Liver (tissue), 9 donors: ENCODE measurements around the gene SLC35F4. TPM values are rescaled to one million over a fixed set of nuclear protein-coding genes. Genes with fewer than 3 reads are reported as not detected.

Source experiments
- DNase-seq: peaks from one replicate; pipeline ENCODE4 v3.0.0-alpha.2; 2017; ENCODE audit warnings: low spot score
- H3K27ac ChIP-seq, 2 donors: one replicate each; pipeline ENCODE4 v1.7.0; 2013; ENCODE audit warnings: inconsistent platforms in 2 of 2, low read length in 2 of 2, control low read depth in 1 of 2, low read depth in 1 of 2, mild to moderate bottlenecking in 1 of 2
- H3K27me3 ChIP-seq, 4 donors: one replicate each; pipeline versions ENCODE4 v1.6.1 to v1.7.0; 2013; ENCODE audit warnings: low read length in 3 of 4, inconsistent platforms in 1 of 4, mild to moderate bottlenecking in 1 of 4, moderate library complexity in 1 of 4; ENCODE audit not compliant: control insufficient read depth in 4 of 4, insufficient read depth in 4 of 4
- H3K36me3 ChIP-seq, 4 donors: one replicate each; pipeline versions ENCODE4 v1.6.1 to v1.7.0; 2013; ENCODE audit warnings: low read length in 3 of 4, mild to moderate bottlenecking in 3 of 4, low read depth in 1 of 4, moderate library complexity in 1 of 4; ENCODE audit not compliant: control insufficient read depth in 4 of 4, insufficient read depth in 3 of 4
- H3K4me1 ChIP-seq, 4 donors: one replicate each; pipeline versions ENCODE4 v1.6.1 to v1.7.0; 2013; ENCODE audit warnings: low read length in 3 of 4, mild to moderate bottlenecking in 3 of 4, moderate library complexity in 1 of 4; ENCODE audit not compliant: control insufficient read depth in 4 of 4, insufficient read depth in 4 of 4
- H3K4me3 ChIP-seq, 3 donors: one replicate each; pipeline versions ENCODE4 v1.6.1 to v1.7.0; 2013; ENCODE audit warnings: low read length in 3 of 3, control low read depth in 1 of 3, low read depth in 1 of 3, mild to moderate bottlenecking in 1 of 3
- H3K9ac ChIP-seq, 2 donors: one replicate each; pipeline ENCODE4 v1.7.0; 2013; ENCODE audit warnings: low read length in 2 of 2, mild to moderate bottlenecking in 2 of 2, moderate library complexity in 2 of 2, control low read depth in 1 of 2, low read depth in 1 of 2
- H3K9me3 ChIP-seq, 4 donors: one replicate each; pipeline versions ENCODE4 v1.6.1 to v1.7.0; 2013; ENCODE audit warnings: low read length in 3 of 4; ENCODE audit not compliant: control insufficient read depth in 4 of 4
- EGR1 ChIP-seq, 2 donors: IDR thresholded peaks; 2 replicates each; pipeline ENCODE4 v1.6.1; 2016 to 2018; ENCODE audit warnings: antibody characterized with exemption in 2 of 2, low read depth in 2 of 2
- FOXA1 ChIP-seq: IDR thresholded peaks from 2 replicates; pipeline ENCODE4 v1.6.1; 2016; ENCODE audit warnings: antibody characterized with exemption
- FOXA2 ChIP-seq: IDR thresholded peaks from 2 replicates; pipeline ENCODE4 v1.6.1; 2016; ENCODE audit warnings: antibody characterized with exemption
- GABPA ChIP-seq, 2 donors: IDR thresholded peaks in 1 of 2; conservative IDR thresholded peaks in 1 of 2; 2 replicates each; pipeline ENCODE4 v1.6.1; 2016; ENCODE audit warnings: antibody characterized with exemption in 2 of 2, mild to moderate bottlenecking in 1 of 2, moderate library complexity in 1 of 2
- HNF4A ChIP-seq, 2 donors: conservative IDR thresholded peaks; 2 replicates each; pipeline ENCODE4 v1.6.1; 2016; ENCODE audit warnings: antibody characterized with exemption in 2 of 2, mild to moderate bottlenecking in 2 of 2
- HNF4G ChIP-seq: IDR thresholded peaks from 2 replicates; pipeline ENCODE4 v1.6.1; 2016; ENCODE audit warnings: antibody characterized with exemption
- NR2F2 ChIP-seq: IDR thresholded peaks from 2 replicates; pipeline ENCODE4 v1.6.1; 2016; ENCODE audit warnings: antibody characterized with exemption
- RAD21 ChIP-seq, 2 donors: IDR thresholded peaks; 2 replicates each; pipeline ENCODE4 v1.6.1; 2016; ENCODE audit warnings: antibody characterized with exemption in 2 of 2, mild to moderate bottlenecking in 2 of 2
- RXRA ChIP-seq, 2 donors: IDR thresholded peaks; 2 replicates each; pipeline ENCODE4 v1.6.1; 2017 to 2018; ENCODE audit warnings: antibody characterized with exemption in 2 of 2, mild to moderate bottlenecking in 1 of 2
- TAF1 ChIP-seq: conservative IDR thresholded peaks from 2 replicates; pipeline ENCODE4 v1.6.1; 2016; ENCODE audit warnings: antibody characterized with exemption, mild to moderate bottlenecking
- YY1 ChIP-seq: IDR thresholded peaks from 2 replicates; pipeline ENCODE4 v1.6.1; 2016; ENCODE audit warnings: antibody characterized with exemption, mild to moderate bottlenecking
- WGBS: extraction: QIAGEN DNeasy Blood & Tissue Kit; methylation state at CpG from one replicate; pipeline ENCODE4 v1.1.7; 2013; 5-methylcytosine and 5-hydroxymethylcytosine counted together
- polyA plus RNA-seq, 2 donors: library from polyadenylated mRNA; stranded (reverse) in 1 of 2; unstranded in 1 of 2; fragments of 200-250 nt in 1 of 2; fragments of >200 nt in 1 of 2; fragmentation: Nextera tagmentation in 1 of 2; extraction: Ambion mirVana in 1 of 2; gene quantifications; one replicate each; pipeline versions ENCODE4 v1.2.1 to v1.2.3, GENCODE V29; 2013 to 2015
- total RNA-seq, 2 donors: library from RNA; depleted of rRNA; stranded (reverse); fragments of >200 nt; gene quantifications; one replicate each; pipeline ENCODE4 v1.2.3, GENCODE V29; 2014
- TF ChIP-seq, protein P1 (sequence below): IDR thresholded peaks from 2 replicates; pipeline ENCODE4 v1.6.1; 2016; ENCODE audit warnings: antibody characterized with exemption, mild to moderate bottlenecking
- TF ChIP-seq, protein P2 (sequence below): IDR thresholded peaks from 2 replicates; pipeline ENCODE4 v1.6.1; 2016; ENCODE audit warnings: antibody characterized with exemption
- TF ChIP-seq, protein P3 (sequence below): fragments of 150-350 bp; IDR thresholded peaks from 2 replicates; pipeline ENCODE4 v1.5.1; 2017; ENCODE audit warnings: improper control_type of control experiment, low read depth, low read length; ENCODE audit not compliant: missing input control
- donor health status: healthy.
- donor health status: healthy.
- donor health status: healthy.
- donor health status: healthy.
- donor health status: healthy.

SLC35F4 gene
- total and polyA plus RNA-seq, 4 donors = not detected

DNA sequence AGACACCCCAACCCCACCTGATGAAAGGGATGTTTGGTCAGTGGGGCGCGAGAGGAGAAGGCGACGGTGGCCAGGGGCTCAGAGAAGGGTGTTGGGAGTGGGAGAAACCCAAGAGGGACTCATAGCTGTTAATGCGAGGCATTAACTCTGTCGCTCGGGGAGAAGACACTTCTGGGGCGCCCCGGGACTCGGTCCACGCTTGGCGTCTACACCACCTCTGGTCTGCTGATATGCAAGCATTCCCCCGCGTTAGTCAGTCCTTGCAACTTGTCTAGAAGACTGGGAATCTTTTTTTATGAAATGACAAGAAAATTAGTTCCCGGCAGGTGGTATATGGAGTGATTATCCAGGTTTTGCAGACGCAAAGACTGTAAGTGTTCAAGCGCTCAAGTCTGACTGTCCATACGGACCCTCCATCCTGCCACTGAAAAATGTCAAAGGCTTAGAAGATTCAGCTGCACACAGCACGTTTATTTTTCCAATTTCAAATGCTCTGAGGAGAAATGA, 360 bp upstream of the SLC35F4 start:
- Histone ChIP-seq H3K9ac (no peak overlapping the region), H3K27ac (no peak overlapping the region), H3K4me3 (no peak overlapping the region), H3K27me3 (peaks cover 2 to 17% (median 6%) of the 10 kb centered on the region in 4 donors), H3K9me3 (no peaks in the 10 kb centered on the region), H3K36me3 (no peaks in the 10 kb centered on the region), H3K4me1 (peaks cover 0 to 6% (median 3%) of the 10 kb centered on the region in 4 donors)
- no peak for DNase-seq
- 22% methylated on average over 19 of the region's 19 CpGs for WGBS
- TF ChIP-seq FOXA1 (no peak), NR2F2 (no peak), YY1 (no peak), RXRA (IDR thresholded peaks at IDR 0.05) (no peak)
- TF ChIP-seq, protein P1, sequence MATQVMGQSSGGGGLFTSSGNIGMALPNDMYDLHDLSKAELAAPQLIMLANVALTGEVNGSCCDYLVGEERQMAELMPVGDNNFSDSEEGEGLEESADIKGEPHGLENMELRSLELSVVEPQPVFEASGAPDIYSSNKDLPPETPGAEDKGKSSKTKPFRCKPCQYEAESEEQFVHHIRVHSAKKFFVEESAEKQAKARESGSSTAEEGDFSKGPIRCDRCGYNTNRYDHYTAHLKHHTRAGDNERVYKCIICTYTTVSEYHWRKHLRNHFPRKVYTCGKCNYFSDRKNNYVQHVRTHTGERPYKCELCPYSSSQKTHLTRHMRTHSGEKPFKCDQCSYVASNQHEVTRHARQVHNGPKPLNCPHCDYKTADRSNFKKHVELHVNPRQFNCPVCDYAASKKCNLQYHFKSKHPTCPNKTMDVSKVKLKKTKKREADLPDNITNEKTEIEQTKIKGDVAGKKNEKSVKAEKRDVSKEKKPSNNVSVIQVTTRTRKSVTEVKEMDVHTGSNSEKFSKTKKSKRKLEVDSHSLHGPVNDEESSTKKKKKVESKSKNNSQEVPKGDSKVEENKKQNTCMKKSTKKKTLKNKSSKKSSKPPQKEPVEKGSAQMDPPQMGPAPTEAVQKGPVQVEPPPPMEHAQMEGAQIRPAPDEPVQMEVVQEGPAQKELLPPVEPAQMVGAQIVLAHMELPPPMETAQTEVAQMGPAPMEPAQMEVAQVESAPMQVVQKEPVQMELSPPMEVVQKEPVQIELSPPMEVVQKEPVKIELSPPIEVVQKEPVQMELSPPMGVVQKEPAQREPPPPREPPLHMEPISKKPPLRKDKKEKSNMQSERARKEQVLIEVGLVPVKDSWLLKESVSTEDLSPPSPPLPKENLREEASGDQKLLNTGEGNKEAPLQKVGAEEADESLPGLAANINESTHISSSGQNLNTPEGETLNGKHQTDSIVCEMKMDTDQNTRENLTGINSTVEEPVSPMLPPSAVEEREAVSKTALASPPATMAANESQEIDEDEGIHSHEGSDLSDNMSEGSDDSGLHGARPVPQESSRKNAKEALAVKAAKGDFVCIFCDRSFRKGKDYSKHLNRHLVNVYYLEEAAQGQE = no peak

DNA sequence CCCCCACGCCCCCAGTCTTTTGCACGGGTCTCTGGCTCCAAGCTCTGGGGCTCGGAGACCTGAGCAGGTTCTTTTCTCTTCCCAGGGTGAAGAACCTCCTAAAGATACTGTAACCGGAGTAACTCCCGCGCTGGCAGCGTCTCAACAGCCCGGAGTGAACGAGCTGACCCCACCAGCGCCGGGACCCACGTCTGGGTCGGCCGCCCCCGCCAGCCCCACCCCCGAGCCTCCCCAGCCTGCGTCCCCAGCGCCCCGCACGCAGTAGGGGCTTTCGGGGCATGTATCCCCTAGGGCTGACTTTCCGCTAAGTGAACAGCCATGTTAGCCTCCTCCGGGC, 858 bp downstream of the SLC35F4 start:
- H3K27ac ChIP-seq = no peak overlapping the region
- H3K4me3 ChIP-seq = no peak overlapping the region
- H3K27me3 ChIP-seq = peaks cover 0 to 17% (median 5%) of the 10 kb centered on the region in 4 donors
- peaks cover 0 to 6% (median 3%) of the 10 kb centered on the region in 4 donors for H3K4me1 ChIP-seq
- 5% methylated on average over 23 of the region's 23 CpGs for WGBS
- no peaks in the 10 kb centered on the region for H3K9me3 ChIP-seq
- no peaks in the 10 kb centered on the region for H3K36me3 ChIP-seq
- no peak for DNase-seq
- no peak overlapping the region for H3K9ac ChIP-seq
- TF ChIP-seq, protein P2, sequence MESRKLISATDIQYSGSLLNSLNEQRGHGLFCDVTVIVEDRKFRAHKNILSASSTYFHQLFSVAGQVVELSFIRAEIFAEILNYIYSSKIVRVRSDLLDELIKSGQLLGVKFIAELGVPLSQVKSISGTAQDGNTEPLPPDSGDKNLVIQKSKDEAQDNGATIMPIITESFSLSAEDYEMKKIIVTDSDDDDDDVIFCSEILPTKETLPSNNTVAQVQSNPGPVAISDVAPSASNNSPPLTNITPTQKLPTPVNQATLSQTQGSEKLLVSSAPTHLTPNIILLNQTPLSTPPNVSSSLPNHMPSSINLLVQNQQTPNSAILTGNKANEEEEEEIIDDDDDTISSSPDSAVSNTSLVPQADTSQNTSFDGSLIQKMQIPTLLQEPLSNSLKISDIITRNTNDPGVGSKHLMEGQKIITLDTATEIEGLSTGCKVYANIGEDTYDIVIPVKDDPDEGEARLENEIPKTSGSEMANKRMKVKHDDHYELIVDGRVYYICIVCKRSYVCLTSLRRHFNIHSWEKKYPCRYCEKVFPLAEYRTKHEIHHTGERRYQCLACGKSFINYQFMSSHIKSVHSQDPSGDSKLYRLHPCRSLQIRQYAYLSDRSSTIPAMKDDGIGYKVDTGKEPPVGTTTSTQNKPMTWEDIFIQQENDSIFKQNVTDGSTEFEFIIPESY = no peak
- TF ChIP-seq HNF4G = no peak
- no peak for TF ChIP-seq GABPA (IDR thresholded peaks at IDR 0.05 in 1 of 2, conservative IDR thresholded peaks at IDR 0.05 in 1 of 2)
- TF ChIP-seq RAD21 (IDR thresholded peaks at IDR 0.05) = no peak
- no peak for TF ChIP-seq YY1
- TF ChIP-seq TAF1 = no peak
- no peak for TF ChIP-seq FOXA2

DNA sequence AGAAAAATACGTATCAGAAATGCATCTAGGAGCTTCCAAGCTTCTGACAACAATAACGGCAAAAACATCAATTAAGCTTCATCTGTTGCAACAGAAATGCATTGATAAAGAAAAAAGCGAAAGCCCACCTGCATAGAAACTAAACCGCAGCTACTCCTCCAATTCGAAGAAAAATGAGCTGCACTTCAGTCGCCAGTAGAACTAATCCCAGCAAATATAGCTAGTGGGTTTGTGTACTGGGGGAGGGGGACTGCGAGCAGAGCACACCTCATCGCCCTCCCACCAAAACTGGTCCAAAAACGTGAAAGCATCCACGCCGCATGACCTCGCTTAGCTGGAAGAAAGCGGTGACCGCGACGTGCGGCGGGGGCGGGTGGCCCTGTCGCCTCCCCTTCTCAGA, 1.2 kb downstream of the SLC35F4 start:
- peaks cover 0 to 17% (median 5%) of the 10 kb centered on the region in 4 donors for H3K27me3 ChIP-seq
- no peak for DNase-seq
- no peaks in the 10 kb centered on the region for H3K36me3 ChIP-seq
- no peak overlapping the region for H3K4me3 ChIP-seq
- 18% methylated on average over 20 of the region's 20 CpGs for WGBS
- TF ChIP-seq, protein P3, sequence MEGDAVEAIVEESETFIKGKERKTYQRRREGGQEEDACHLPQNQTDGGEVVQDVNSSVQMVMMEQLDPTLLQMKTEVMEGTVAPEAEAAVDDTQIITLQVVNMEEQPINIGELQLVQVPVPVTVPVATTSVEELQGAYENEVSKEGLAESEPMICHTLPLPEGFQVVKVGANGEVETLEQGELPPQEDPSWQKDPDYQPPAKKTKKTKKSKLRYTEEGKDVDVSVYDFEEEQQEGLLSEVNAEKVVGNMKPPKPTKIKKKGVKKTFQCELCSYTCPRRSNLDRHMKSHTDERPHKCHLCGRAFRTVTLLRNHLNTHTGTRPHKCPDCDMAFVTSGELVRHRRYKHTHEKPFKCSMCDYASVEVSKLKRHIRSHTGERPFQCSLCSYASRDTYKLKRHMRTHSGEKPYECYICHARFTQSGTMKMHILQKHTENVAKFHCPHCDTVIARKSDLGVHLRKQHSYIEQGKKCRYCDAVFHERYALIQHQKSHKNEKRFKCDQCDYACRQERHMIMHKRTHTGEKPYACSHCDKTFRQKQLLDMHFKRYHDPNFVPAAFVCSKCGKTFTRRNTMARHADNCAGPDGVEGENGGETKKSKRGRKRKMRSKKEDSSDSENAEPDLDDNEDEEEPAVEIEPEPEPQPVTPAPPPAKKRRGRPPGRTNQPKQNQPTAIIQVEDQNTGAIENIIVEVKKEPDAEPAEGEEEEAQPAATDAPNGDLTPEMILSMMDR = no peak
- TF ChIP-seq EGR1 (IDR thresholded peaks at IDR 0.05; ENCODE audit: low read depth in 2 of 2) (no peak), HNF4A (conservative IDR thresholded peaks at IDR 0.05) (no peak)
- no peak overlapping the region for H3K27ac ChIP-seq
- no peak overlapping the region for H3K9ac ChIP-seq
- no peaks in the 10 kb centered on the region for H3K9me3 ChIP-seq
- H3K4me1 ChIP-seq = peaks cover 0 to 6% (median 3%) of the 10 kb centered on the region in 4 donors
